AG10803 (cell line): ENCODE results near the gene RNF115.

Experiments used
- DNase-seq: peaks from one replicate; pipeline ENCODE4 v3.0.0; 2010; ENCODE audit warnings: low read depth
- H3K4me3 ChIP-seq: 2 replicates; pipeline ENCODE4 v1.5.1; 2011; ENCODE audit warnings: mild to moderate bottlenecking, low read length, control low read depth
- TF ChIP-seq, protein P1 (sequence below): conservative IDR thresholded peaks from 2 replicates; pipeline ENCODE4 v1.5.1; 2011; ENCODE audit warnings: mild to moderate bottlenecking, low read length, control low read depth, inconsistent platforms

RNF115 gene

DNA sequence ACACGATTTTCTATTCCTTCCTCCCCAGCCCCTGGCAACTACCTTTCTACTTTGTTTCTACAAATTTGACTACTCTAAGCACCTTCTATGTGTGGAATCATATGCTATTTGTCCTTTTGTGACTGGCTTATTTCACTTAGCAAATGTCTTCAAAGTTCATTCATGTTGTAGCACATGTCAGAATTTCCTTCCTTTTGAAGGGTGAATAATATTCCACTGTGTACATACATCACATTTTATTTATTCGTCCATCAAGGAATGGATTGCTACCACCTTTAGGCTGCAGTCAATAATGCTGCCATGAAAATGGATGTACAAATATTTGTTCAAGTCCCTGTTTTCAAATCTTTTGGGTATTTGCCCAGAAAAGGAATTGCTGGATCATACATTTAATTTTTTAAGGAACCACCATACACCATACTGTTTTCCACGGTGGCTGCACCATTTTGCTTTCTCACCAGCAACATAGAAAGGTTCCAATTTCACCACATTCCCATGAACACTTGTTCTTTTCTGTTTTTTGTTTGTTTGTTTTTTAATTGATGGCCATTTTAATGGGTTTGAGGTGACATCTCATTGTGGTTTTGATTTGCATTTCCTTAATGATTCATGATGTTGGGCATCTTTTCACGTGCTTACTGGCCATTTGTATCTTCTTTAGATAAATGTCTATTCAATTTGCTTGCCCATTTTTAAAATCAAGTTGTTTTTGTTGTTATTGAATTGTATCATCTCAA lies 113.4 kb downstream of the RNF115 start:
- TF ChIP-seq, protein P1, sequence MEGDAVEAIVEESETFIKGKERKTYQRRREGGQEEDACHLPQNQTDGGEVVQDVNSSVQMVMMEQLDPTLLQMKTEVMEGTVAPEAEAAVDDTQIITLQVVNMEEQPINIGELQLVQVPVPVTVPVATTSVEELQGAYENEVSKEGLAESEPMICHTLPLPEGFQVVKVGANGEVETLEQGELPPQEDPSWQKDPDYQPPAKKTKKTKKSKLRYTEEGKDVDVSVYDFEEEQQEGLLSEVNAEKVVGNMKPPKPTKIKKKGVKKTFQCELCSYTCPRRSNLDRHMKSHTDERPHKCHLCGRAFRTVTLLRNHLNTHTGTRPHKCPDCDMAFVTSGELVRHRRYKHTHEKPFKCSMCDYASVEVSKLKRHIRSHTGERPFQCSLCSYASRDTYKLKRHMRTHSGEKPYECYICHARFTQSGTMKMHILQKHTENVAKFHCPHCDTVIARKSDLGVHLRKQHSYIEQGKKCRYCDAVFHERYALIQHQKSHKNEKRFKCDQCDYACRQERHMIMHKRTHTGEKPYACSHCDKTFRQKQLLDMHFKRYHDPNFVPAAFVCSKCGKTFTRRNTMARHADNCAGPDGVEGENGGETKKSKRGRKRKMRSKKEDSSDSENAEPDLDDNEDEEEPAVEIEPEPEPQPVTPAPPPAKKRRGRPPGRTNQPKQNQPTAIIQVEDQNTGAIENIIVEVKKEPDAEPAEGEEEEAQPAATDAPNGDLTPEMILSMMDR: no peak
- no peak overlapping the region for H3K4me3 ChIP-seq
- DNase-seq: no peak

DNA sequence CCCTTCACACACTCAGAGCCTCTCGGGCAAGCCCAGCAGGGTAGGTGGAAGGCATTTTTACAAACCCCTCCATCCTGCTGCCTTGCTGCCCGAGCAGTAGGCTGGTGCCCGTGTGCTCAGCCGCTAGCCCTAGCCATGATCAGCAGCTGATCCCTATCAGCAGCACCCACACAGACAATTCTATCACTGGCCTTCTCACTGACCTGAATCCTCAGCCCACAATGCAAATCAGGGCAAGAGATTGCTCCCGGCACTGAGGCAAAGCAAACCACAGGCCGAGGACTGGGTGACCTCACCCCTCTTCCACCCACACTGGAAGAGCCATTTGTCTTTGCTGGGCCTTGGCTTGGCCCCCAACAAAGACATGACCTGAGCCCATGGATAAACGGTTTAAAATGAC lies 115.8 kb downstream of the RNF115 start:
- TF ChIP-seq, protein P1: no peak
- no peak for DNase-seq
- no peak overlapping the region for H3K4me3 ChIP-seq

DNA sequence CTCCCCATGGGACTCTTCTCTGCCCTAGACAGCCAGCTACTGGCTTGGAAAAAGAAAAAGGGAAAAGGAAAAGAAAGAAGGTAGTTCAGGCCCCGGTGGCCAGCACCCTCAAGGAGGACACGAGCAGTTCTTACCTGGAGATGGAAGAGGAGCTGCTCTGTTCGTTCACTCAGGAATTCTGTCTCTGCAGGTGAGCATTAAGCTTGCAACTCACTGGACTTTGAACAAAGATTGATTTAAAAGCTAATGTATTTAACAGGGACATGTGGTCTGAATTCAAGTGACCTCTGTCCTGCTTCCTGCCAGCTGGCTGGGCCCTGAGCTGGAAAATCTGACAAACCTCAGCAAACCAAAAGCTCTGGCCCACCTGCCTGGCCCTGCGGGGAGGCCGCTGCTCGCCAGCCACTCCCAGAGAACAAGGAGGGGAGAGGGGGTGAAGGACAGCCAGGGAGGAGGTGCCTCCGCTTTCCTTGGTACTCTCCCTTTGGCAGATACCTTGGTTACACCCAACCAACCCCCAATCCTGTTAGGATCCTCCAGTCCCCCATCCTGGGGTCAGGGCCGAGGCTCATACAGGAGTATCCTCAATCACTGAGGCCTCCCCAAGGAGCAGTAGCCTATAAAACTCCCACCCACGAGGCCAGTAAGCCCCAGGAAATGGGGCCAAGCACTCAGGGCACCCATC lies 116.6 kb downstream of the RNF115 start, which contains the start of gene PDZK1:
PDZK1 (minus strand) TSS at position 186 of the 685 bp plus-strand sequence. CDS start 19,347 bp downstream, outside the sequence.
- DNase-seq: no peak
- TF ChIP-seq, protein P1: no peak
- H3K4me3 ChIP-seq: no peak within 1 kb of the TSS

DNA sequence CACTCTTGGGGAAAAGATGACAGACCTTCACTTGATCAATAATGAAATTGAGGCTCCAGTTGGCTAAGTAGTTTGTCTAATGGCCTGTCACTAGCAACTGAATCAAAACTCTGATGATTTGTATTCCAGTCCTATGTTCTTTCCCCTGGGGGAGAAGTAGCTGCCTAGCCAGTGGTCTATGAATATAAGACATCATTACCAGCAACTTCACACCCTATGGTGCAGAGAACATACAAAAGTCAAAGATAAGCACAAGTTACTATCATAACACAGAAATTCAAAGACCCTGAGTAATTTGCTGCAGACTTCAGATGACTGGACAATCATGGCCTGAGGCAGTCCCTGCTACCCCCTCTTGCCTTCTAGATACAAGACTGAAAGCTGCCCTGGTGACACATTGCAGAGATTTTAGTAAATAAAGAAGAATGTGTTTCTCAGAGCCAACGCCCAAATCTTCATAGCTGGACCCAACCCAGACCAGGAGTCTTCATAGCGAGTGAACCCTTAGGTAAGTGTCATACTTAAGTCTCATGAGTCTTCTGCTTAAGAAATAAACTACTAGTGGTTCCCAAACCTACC lies 117.7 kb downstream of the RNF115 start:
- TF ChIP-seq, protein P1: no peak
- H3K4me3 ChIP-seq: no peak overlapping the region
- DNase-seq: peak; percentile 39

DNA sequence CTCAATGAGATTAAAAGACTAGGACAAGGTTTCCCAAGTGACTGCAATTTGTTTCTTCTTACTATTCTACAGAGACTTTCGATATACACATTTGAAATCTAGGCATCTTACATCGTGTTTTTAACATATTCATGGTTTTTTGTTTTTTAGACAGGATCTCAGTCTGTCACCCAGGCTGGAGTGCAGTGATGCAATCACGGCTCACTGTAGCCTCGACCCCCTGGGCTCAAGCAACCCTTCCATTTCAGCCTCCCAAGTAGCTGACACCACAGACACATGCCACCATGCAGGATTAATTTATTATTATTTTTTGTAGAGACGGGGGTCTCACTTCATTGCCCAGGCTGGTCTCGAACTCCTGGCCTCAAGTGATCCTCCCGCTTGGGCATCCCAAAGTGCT lies 118.3 kb downstream of the RNF115 start:
- TF ChIP-seq, protein P1: no peak
- DNase-seq: no peak
- no peak overlapping the region for H3K4me3 ChIP-seq

DNA sequence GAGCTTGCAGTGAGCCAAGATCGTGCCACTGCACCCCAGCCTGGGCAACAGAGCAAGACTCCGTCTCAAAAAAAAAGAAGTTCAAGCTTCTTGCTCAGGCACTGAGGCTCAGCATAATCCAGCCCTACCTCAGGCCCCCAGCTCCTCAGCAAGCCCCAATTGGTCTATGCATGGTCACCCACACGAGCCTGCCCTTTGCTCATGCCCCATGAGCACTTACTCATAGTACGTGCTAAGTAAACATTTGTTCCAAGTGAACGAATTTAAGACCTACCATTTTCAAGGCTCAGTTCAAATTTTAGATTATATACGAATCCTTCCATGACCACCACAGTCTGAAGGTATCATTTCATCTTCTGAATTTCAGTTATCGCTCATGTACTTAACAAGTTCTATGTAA lies 121.1 kb downstream of the RNF115 start:
- TF ChIP-seq, protein P1: no peak
- no peak overlapping the region for H3K4me3 ChIP-seq
- DNase-seq: no peak
